Stimulated activated CD4-positive, alpha-beta T cell treated with anti-CD3 and anti-CD28 coated beads, Interleukin-12 subunit alpha, Interleukin-12 subunit beta, amount 100 ng/mL, for 48 hours (primary cell): Measurements from ENCODE around the gene NBPF11.
"Not testable (repeated sequence)": the region's sequence is repeated elsewhere in the genome, so short reads cannot be mapped to it uniquely, and the experiment has no call there.

Source experiments
- DNase-seq, 3 donors: peaks; one replicate each; pipeline ENCODE4 v3.0.0-alpha.2; 2020; ENCODE audit warnings: low read depth in 2 of 3, low spot score in 1 of 3

The NBPF11 gene

GRCh38 chr1:148151911-148152656, at the start of gene NBPF11:
Gene NBPF11 (minus strand): TSS chr1:148152281. CDS start chr1:148127003, 25,278 bp downstream.
- DNase-seq = peak; percentile 76 to 81 (median 81)

GRCh38 chr1:148197396-148197795, 45.3 kb upstream of the NBPF11 start:
- not testable (repeated sequence) for DNase-seq

- not testable (repeated sequence) for DNase-seq
Observed at GRCh38 chr1:148196949-148197348, 44.9 kb upstream of the NBPF11 start.

- not testable (repeated sequence) for DNase-seq
Observed at GRCh38 chr1:148195115-148195514, 43.0 kb upstream of the NBPF11 start.

GRCh38 chr1:148188768-148189167, 36.7 kb upstream of the NBPF11 start:
- not testable (repeated sequence) for DNase-seq

- not testable (repeated sequence) for DNase-seq
Observed at GRCh38 chr1:148178682-148179081, 26.6 kb upstream of the NBPF11 start.

GRCh38 chr1:148175414-148175813, 23.3 kb upstream of the NBPF11 start:
- DNase-seq = not testable (repeated sequence)

- DNase-seq = not testable (repeated sequence)
Observed at GRCh38 chr1:148171995-148172394, 19.9 kb upstream of the NBPF11 start.

- no peak for DNase-seq
Observed at GRCh38 chr1:148166558-148167492, 14.7 kb upstream of the NBPF11 start.

GRCh38 chr1:148162363-148162762, 10.3 kb upstream of the NBPF11 start:
- no peak for DNase-seq

- no peak for DNase-seq
Observed at GRCh38 chr1:148161053-148161901, 9.2 kb upstream of the NBPF11 start.

GRCh38 chr1:148160343-148161052, 8.4 kb upstream of the NBPF11 start:
- DNase-seq = no peak

- no peak for DNase-seq
Observed at GRCh38 chr1:148160048-148160342, 7.9 kb upstream of the NBPF11 start.

- DNase-seq = no peak
Observed at GRCh38 chr1:148158341-148159003, 6.4 kb upstream of the NBPF11 start.

GRCh38 chr1:148157803-148158202, 5.7 kb upstream of the NBPF11 start:
- DNase-seq = not testable (repeated sequence)

- DNase-seq = not testable (repeated sequence)
Observed at GRCh38 chr1:148155494-148156275, 3.6 kb upstream of the NBPF11 start.

- DNase-seq = not testable (repeated sequence)
Observed at GRCh38 chr1:148152795-148153194, 714 bp upstream of the NBPF11 start.

- DNase-seq = not testable (repeated sequence)
Observed at GRCh38 chr1:148151371-148151819, 686 bp downstream of the NBPF11 start.

GRCh38 chr1:148150945-148151344, 1.1 kb downstream of the NBPF11 start:
- not testable (repeated sequence) for DNase-seq
